GM18873 (cell line): Measurements from ENCODE around the gene B9D2.
"Not testable (repeated sequence)": the region's sequence is repeated elsewhere in the genome, so short reads cannot be mapped to it uniquely, and the experiment has no call there.

Source experiments
- ATAC-seq: cut with Tn5 transposase; IDR thresholded peaks from one replicate; pipeline ENCODE4 v1.9.1; 2021; ENCODE audit warnings: mild to moderate bottlenecking, moderate library complexity, moderate number of reproducible peaks; ENCODE audit not compliant: unreplicated experiment, low FRiP score

The B9D2 gene

GRCh38 chr19:41392775-41393174 lies 28.8 kb upstream of the B9D2 start:
- no peak for ATAC-seq

DNA sequence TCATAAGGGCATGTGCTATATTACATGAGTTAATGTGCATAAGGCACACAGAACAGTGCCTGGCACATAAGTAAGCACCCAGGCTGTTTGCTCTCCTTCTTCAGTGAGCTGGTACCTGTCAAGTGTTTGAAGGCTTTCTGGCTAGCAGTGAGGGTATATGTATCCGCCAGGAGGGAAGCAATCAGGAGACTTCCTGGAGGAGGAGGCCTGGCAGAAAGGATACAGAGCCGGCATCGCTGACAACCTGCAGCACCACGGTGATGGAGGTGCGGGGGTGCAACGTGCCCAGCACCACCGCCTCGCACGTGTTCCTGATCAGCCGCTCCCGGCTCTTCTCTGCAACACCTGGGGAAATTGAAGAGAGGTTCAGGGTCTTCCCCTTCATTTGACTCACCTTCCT lies 27.7 kb upstream of the B9D2 start:
- ATAC-seq, result no peak

DNA sequence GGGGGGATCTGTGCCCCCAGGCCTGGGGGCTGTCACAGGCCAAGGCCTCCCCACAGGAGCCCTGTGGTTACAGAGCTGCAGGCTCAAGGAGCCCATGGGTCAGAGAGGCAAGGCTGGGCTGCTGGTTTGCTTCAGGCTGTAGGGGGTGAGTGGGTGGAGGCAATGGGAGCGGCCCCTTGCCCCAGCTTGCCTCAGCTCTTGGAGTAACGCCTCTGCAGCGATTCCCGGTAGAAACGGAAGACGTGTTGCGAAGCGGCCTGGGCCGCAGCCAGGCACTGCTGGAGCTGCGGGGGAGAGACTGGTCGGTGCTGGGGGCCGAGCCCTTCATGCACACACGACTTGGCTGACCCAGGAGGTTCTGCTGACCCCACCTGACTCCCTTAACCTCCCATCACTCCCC lies 22.5 kb upstream of the B9D2 start:
- no peak for ATAC-seq

DNA sequence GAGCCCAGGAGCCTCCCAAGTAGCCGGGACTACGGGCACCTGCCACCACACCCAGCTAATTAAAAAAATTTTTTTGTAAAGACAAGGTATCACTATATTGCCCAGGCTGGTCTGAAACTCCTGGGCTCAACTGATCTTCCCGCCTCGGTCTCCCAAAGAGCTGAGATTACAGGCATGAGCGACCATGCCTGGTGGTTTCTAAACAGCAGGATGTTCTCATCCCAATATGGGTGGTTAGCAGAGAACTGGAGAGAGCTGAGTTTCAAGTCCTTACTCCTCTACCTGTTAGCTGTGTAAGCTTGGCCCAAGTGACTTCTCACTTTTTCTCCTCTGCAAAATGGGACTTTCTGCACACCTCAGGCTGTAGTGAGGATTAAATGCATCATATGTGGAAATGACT lies 20.4 kb upstream of the B9D2 start:
- no peak for ATAC-seq

DNA sequence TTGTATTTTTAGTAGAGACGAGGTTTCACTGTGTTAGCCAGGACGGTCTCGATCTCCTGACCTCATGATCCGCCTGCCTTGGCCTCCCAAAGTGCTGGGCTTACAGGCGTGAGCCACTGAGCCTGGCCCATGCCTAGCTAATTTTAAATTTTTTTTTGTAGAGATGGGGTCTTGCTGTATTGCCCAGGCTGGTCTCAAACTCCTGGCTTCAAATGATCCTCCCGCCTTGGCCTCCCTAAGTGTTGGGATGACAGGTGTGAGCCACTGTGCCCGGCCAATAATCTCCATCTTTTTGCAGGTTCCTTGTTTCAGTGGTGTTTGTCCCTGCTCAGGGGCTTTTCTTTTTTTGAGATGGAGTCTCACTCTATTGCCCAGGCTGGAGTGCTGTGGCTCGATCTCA lies 17.6 kb upstream of the B9D2 start:
- ATAC-seq, result not testable (repeated sequence)

DNA sequence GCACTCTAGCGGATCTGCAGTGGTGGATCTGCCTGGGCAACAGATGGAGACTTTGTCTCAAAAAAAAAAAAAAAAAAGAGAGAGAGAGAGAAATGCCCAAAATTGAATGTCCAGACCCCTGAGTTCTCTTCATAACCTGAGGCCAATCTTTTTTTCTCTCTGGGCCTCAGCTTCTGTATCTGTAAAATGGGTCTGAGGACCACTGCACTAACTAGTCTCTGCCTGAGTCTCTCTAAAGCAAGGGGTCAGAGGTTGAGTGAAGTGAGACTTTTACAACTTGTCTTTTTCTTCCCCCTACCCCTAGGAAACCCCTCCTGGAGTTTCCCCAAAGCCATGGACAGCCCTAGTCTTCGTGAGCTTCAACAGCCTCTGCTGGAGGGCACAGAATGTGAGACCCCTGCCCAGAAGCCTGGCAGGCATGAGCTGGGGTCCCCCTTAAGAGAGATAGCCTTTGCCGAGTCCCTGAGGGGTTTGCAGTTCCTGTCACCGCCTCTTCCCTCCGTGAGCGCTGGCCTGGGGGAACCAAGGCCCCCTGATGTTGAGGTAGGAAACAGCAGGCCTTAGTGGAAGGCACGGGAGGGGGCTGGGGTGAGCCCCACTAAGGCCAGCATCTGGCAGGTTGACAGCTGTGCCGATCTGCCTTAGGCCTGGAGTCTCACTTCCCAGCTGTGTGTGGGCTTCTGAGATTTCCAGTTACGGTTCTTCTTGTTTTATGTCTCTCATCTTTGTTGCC lies 14.2 kb upstream of the B9D2 start:
- no peak for ATAC-seq

- ATAC-seq, result no peak
Measured at GRCh38 chr19:41376998-41377365, 13.0 kb upstream of the B9D2 start.

DNA sequence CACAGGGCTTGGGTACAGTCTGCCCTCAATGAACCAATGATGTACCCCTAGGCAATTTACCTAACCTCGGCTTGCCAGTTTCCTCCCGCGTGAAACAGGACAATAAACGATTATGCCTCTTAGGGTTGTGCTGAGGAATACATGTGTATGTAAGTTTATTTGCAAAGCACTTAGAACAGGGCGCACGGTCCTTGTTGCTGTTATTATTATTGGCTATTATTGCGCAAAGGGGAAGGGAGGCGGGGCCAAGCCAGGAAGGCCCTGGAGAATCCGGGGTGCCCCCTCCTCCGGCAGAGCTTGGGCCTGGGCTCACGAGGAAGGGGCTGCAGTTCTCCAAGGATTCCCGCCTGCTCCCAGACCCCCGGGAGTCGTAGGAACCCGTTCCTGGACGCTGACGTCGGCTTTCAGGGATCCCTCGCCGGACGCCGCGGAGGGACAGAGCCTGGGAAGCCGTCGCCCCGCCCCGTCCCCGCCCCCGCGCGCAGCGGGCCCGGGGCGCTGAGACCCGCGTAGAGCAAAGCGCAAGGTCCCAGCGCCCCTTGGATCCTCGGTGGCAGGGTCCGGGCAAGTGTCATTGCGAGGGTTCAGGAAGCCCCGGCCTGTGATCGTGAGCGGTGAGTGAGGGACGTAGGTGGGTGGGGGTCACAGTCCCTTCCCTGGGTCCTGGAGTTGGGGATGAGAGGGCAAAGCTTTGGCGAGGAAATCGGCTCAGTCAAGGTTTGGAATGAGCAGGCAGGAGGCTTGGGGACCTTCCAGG lies 12.5 kb upstream of the B9D2 start, which contains the start of gene TMEM91:
Gene TMEM91 (plus strand): TSS at position 293 of the 757 bp plus-strand sequence. CDS start 1,777 bp downstream, outside the sequence.
- ATAC-seq, result no peak

GRCh38 chr19:41373993-41374392 lies 10.0 kb upstream of the B9D2 start:
- no peak for ATAC-seq

DNA sequence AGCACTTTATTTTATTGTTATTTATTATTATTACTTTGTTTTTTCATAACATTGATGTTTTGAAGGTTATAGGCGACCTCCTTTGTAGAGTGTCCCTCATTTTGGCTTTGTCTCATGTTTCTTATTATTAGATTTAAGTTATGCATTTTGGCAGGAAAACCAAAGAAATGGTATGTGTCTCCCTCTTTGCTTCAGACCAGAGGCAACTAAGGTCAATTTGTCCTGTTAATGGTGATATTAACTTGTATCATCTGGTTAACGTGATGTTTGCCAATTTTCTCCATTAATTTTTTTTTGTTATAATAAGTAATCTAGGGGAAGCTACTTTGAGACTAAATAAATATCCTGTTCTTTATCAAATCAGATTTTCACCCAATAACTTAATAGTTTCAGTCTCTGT lies 8.6 kb upstream of the B9D2 start:
- ATAC-seq, result no peak

GRCh38 chr19:41371541-41371940 lies 7.6 kb upstream of the B9D2 start:
- no peak for ATAC-seq

DNA sequence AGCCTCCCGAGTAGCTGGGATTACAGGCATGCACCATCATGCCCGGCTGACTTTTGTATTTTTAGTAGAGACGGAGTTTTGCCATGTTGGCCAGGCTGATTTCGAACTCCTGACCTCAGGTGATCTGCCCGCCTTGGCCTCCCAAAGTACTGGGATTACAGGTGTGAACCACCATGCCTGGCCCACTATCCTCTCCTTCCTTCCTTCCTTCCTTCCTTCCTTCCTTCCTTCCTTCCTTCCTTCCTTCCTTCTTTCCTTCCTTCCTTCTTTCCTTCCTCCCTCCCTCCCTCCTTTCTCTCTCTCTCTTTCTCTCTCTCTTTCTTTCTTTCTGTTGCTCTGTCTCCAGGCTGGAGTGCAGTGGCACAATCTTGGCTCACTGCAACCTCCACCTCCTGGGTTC lies 7.2 kb upstream of the B9D2 start:
- ATAC-seq, result not testable (repeated sequence)

- no peak for ATAC-seq
Measured at GRCh38 chr19:41369769-41370168, 5.8 kb upstream of the B9D2 start.

- no peak for ATAC-seq
Measured at GRCh38 chr19:41367848-41368301, 3.9 kb upstream of the B9D2 start.

- no peak for ATAC-seq
Measured at GRCh38 chr19:41366089-41366488, 2.1 kb upstream of the B9D2 start.

GRCh38 chr19:41364524-41365391 lies 809 bp upstream of the B9D2 start:
- no peak for ATAC-seq

DNA sequence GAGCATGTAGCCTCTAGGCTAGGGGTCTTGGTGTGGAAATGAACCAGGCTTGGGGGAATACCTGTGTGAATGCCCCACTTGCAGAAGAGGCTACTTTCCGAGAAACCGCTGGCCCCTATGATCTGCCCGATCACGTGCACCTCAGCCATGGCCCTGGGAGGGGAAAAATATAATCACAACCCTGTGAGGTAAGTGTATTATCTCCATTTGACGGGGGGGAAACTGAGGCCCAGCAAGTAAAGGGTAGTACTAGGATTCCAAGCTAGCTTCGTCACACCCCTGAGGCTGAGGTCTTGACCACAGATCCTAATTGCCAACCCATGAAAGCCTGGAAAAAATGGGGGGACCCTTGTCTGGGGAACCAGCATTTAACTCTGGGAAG lies 587 bp downstream of the B9D2 start:
- peak; percentile 3 for ATAC-seq

- ATAC-seq, result no peak
Measured at GRCh38 chr19:41362143-41362847, 1.7 kb downstream of the B9D2 start.

DNA sequence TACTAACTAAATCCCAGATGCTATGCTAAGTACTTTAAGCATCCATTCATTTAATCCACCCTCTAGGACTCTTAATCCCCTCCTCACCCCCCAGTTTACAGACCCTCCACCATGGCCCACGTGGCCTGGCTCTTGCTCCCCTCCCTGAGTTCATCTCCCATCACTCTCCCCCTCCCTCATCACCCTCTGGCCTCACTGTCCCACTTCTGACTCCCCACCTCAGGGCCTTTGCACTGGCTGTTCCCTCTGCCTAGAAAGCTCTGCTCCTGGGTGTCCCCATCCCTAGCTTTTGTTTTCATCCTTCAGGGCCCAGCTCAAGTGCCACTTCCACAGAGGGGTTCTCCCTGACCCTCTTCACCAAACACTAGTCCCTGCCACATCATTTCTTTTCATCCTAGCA lies 4.2 kb downstream of the B9D2 start:
- ATAC-seq, result no peak

- no peak for ATAC-seq
Measured at GRCh38 chr19:41357746-41358145, 6.2 kb downstream of the B9D2 start.
